ENCODE measurements around the gene HDAC4. TPM values are rescaled to one million over a fixed set of nuclear protein-coding genes. Genes with fewer than 3 reads are reported as not detected.
A peak's percentile ranks its signal among the peaks of the same experiment; 100 is the strongest.

HDAC4 gene
- total RNA-seq, 4 donors from 2014 or later: 51.4 to 107 (median 70.8) TPM

GRCh38 chr2:239279508-239280295 is 121.1 kb downstream of the HDAC4 start:
- WGBS: 81% methylated on average over 19 of the region's 20 CpGs
- Histone ChIP-seq H3K4me1 (peaks cover 42% of the 10 kb centered on the region), H3K27ac (peak overlapping the region; percentile 61)

GRCh38 chr2:239278941-239279365 is 121.9 kb downstream of the HDAC4 start:
- H3K4me1 ChIP-seq: peaks cover 49% of the 10 kb centered on the region

More at GRCh38 chr2:239279508-239280295, 121.1 kb downstream of the HDAC4 start:
- Histone ChIP-seq H3K27me3 (no peaks in the 10 kb centered on the region), H3K36me3 (no peaks in the 10 kb centered on the region), H3K4me3 (no peak overlapping the region), H3K9me3 (no peaks in the 10 kb centered on the region)
- DNase-seq (ENCODE audit: low spot score in 2 of 2): peak; percentile 60 to 65
- TF ChIP-seq, protein P1, sequence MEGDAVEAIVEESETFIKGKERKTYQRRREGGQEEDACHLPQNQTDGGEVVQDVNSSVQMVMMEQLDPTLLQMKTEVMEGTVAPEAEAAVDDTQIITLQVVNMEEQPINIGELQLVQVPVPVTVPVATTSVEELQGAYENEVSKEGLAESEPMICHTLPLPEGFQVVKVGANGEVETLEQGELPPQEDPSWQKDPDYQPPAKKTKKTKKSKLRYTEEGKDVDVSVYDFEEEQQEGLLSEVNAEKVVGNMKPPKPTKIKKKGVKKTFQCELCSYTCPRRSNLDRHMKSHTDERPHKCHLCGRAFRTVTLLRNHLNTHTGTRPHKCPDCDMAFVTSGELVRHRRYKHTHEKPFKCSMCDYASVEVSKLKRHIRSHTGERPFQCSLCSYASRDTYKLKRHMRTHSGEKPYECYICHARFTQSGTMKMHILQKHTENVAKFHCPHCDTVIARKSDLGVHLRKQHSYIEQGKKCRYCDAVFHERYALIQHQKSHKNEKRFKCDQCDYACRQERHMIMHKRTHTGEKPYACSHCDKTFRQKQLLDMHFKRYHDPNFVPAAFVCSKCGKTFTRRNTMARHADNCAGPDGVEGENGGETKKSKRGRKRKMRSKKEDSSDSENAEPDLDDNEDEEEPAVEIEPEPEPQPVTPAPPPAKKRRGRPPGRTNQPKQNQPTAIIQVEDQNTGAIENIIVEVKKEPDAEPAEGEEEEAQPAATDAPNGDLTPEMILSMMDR (IDR thresholded peaks at IDR 0.05): no peak
- TF ChIP-seq POLR2AphosphoS5 (IDR thresholded peaks at IDR 0.05): no peak
- no peak for TF ChIP-seq POLR2A (IDR thresholded peaks at IDR 0.05)
- TF ChIP-seq EP300 (IDR thresholded peaks at IDR 0.05): no peak

DNA sequence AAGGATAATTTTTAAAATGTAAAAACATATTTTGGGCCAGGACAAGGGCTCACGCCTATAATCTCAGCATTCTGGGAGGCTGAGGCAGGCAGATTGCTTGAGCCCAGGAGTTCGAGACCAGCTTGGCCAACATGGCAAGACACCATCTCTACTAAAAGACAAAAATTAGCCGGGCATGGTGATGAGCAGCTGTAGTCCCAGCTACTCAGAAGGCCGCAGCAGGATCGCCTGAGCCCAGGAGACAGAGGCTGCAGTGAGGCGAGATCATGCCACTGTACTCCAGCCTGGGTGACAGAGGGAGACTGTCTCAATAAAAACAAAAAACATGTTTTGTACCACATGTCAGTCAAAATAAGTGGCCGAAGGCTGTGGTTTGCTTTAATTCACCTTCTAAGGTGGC is 122.5 kb downstream of the HDAC4 start:
- no peaks in the 10 kb centered on the region for H3K27me3 ChIP-seq
- TF ChIP-seq POLR2AphosphoS5 (IDR thresholded peaks at IDR 0.05): no peak
- no peak for TF ChIP-seq EP300 (IDR thresholded peaks at IDR 0.05)
- TF ChIP-seq POLR2A (IDR thresholded peaks at IDR 0.05): no peak
- TF ChIP-seq, protein P1 (IDR thresholded peaks at IDR 0.05): no peak
- DNase-seq (ENCODE audit: low spot score in 2 of 2): peak; percentile 44 to 53
- 94% methylated on average over 7 of the region's 7 CpGs for WGBS
- H3K27ac ChIP-seq: peak overlapping the region; percentile 32
- peaks cover 51% of the 10 kb centered on the region for H3K4me1 ChIP-seq
- no peaks in the 10 kb centered on the region for H3K36me3 ChIP-seq
- H3K4me3 ChIP-seq: no peak overlapping the region
- no peaks in the 10 kb centered on the region for H3K9me3 ChIP-seq

More at GRCh38 chr2:239278941-239279365, 121.9 kb downstream of the HDAC4 start:
- 67% methylated on average over 4 of the region's 4 CpGs for WGBS
- peak; percentile 58 to 61 for DNase-seq (ENCODE audit: low spot score in 2 of 2)
- Histone ChIP-seq H3K4me3 (no peak overlapping the region), H3K27ac (peak overlapping the region; percentile 32), H3K27me3 (no peaks in the 10 kb centered on the region), H3K9me3 (no peaks in the 10 kb centered on the region), H3K36me3 (no peaks in the 10 kb centered on the region)
- TF ChIP-seq, protein P1 (IDR thresholded peaks at IDR 0.05): no peak
- no peak for TF ChIP-seq POLR2AphosphoS5 (IDR thresholded peaks at IDR 0.05)
- TF ChIP-seq EP300 (IDR thresholded peaks at IDR 0.05): no peak
- TF ChIP-seq POLR2A (IDR thresholded peaks at IDR 0.05): no peak

GRCh38 chr2:239277401-239278085 is 123.3 kb downstream of the HDAC4 start:
- TF ChIP-seq, protein P1 (IDR thresholded peaks at IDR 0.05): no peak
- H3K27me3 ChIP-seq: no peaks in the 10 kb centered on the region

GRCh38 chr2:239276851-239277250 is 124.0 kb downstream of the HDAC4 start:
- TF ChIP-seq POLR2AphosphoS5 (IDR thresholded peaks at IDR 0.05) (no peak), EP300 (IDR thresholded peaks at IDR 0.05) (no peak), POLR2A (IDR thresholded peaks at IDR 0.05) (no peak)
- TF ChIP-seq, protein P1 (IDR thresholded peaks at IDR 0.05): no peak
- no peak overlapping the region for H3K27ac ChIP-seq
- 93% methylated on average over 9 of the region's 9 CpGs for WGBS
- no peaks in the 10 kb centered on the region for H3K27me3 ChIP-seq
- DNase-seq (ENCODE audit: low spot score in 2 of 2): peak in 1 of 2 donors; percentile 49
- no peak overlapping the region for H3K4me3 ChIP-seq
- H3K4me1 ChIP-seq: peaks cover 51% of the 10 kb centered on the region
- no peaks in the 10 kb centered on the region for H3K9me3 ChIP-seq
- H3K36me3 ChIP-seq: no peaks in the 10 kb centered on the region

More at GRCh38 chr2:239277401-239278085, 123.3 kb downstream of the HDAC4 start:
- Histone ChIP-seq H3K27ac (no peak overlapping the region), H3K4me3 (no peak overlapping the region), H3K36me3 (no peaks in the 10 kb centered on the region), H3K4me1 (peaks cover 51% of the 10 kb centered on the region), H3K9me3 (no peaks in the 10 kb centered on the region)
- DNase-seq (ENCODE audit: low spot score in 2 of 2): peak; percentile 60 to 78
- WGBS: 90% methylated on average over 26 of the region's 27 CpGs
